Psoas muscle (tissue), 8 donors: ENCODE measurements around the gene HPD. TPM values are rescaled to one million over a fixed set of nuclear protein-coding genes. Genes with fewer than 3 reads are reported as not detected.
"Not testable (repeated sequence)": the region's sequence is repeated elsewhere in the genome, so short reads cannot be mapped to it uniquely, and the experiment has no call there.

Experiments
- ATAC-seq, 4 donors: fragments of 200-7000 bp; cut with Tn5 transposase; one replicate each; pipeline ENCODE4 v1.9.1; 2020; ENCODE audit warnings: moderate library complexity in 3 of 4, mild to moderate bottlenecking in 2 of 4
- DNase-seq, 2 donors: peaks; one replicate each; pipeline ENCODE4 v3.0.0-alpha.2; 2020
- H3K27ac ChIP-seq: fragments of 200-600 bp; one replicate; pipeline ENCODE4 v1.8.0; 2022
- H3K27me3 ChIP-seq, 3 donors: fragments of 200-600 bp in 1 of 3; one replicate each; pipeline versions ENCODE4 v1.6.1 to v1.8.0; 2013 to 2022; ENCODE audit warnings: low read length in 2 of 3, mild to moderate bottlenecking in 2 of 3, moderate library complexity in 1 of 3; ENCODE audit not compliant: insufficient read depth in 3 of 3
- H3K36me3 ChIP-seq, 2 donors: fragments of 200-600 bp in 1 of 2; one replicate each; pipeline versions ENCODE4 v1.6.1 to v1.8.0; 2013 to 2022; ENCODE audit warnings: low read depth in 1 of 2, mild to moderate bottlenecking in 1 of 2, moderate library complexity in 1 of 2; ENCODE audit not compliant: insufficient read depth in 1 of 2
- H3K4me1 ChIP-seq: fragments of 200-600 bp; one replicate; pipeline ENCODE4 v1.8.0; 2022
- H3K4me3 ChIP-seq: fragments of 200-600 bp; one replicate; pipeline ENCODE4 v1.8.0; 2022; ENCODE audit warnings: mild to moderate bottlenecking
- H3K9me3 ChIP-seq: fragments of 200-600 bp; one replicate; pipeline ENCODE4 v1.8.0; 2022
- WGBS, 3 donors: extraction: QIAGEN DNeasy Blood & Tissue Kit; methylation state at CpG; one replicate each; pipeline versions ENCODE4 v1.1.6 to v1.1.7; 2013; 5-methylcytosine and 5-hydroxymethylcytosine counted together
- intact Hi-C, 2 donors: fragments of 100-400 bp; cut with DNase I; formaldehyde crosslinking; loops; one replicate each; pipeline versions ENCODE4 v1.11.0 to v1.14.2; 2022
- polyA plus RNA-seq, 3 donors: library from polyadenylated mRNA; stranded (reverse); fragments of 200-250 nt; gene quantifications; one replicate each; pipeline ENCODE4 v1.2.3, GENCODE V29; 2013
- total RNA-seq, 4 donors: library from RNA; stranded (reverse); fragmentation: NEBNext Ultra II Directional in 2 of 4; extraction: Animal tissue kit (Norgen Biotek cat#: 25700) in 2 of 4; gene quantifications; one replicate each; pipeline versions ENCODE4 v1.2.1 to v1.2.4, GENCODE V29; 2021 to 2023
- TF ChIP-seq, protein P1 (sequence below): fragments of 200-600 bp; IDR thresholded peaks from one replicate; pipeline ENCODE4 v1.8.0; 2022; ENCODE audit warnings: antibody characterized with exemption
- donor health status: healthy with polysubstance abuse.
- donor health status: DM: no; HTN: no; CAD: no; lungs with moderate emphysema.
- donor health status: Bipolar disorder and iron deficiency.
- donor health status: healthy.
- donor health status: DM: yes; HTN: yes; CAD: no.
- donor health status: DM: no; HTN: no; CAD: no.
- donor health status: DM: no; HTN: no; CAD: no.
- donor health status: DM: yes; HTN: yes; CAD: no.

Gene HPD
- total and polyA plus RNA-seq, 7 donors = 0.67 to 3.3 (median 1.6) TPM

GRCh38 chr12:121793838-121794533, 64.7 kb downstream of the HPD start:
- ATAC-seq (peak; percentile 61 to 72 (median 64)), DNase-seq (peak; percentile 91 to 96)
- Histone ChIP-seq H3K27ac (peak overlapping the region; percentile 100), H3K4me1 (peaks cover 50% of the 10 kb centered on the region), H3K36me3 (peaks cover 0 to 14% of the 10 kb centered on the region in 2 donors), H3K27me3 (no peaks in the 10 kb centered on the region), H3K4me3 (peak overlapping the region; percentile 86), H3K9me3 (no peaks in the 10 kb centered on the region)
- 0 to 1% (median 1%) methylated on average over 47 to 59 of the region's 59 CpGs for WGBS, 3 donors
- TF ChIP-seq, protein P1, sequence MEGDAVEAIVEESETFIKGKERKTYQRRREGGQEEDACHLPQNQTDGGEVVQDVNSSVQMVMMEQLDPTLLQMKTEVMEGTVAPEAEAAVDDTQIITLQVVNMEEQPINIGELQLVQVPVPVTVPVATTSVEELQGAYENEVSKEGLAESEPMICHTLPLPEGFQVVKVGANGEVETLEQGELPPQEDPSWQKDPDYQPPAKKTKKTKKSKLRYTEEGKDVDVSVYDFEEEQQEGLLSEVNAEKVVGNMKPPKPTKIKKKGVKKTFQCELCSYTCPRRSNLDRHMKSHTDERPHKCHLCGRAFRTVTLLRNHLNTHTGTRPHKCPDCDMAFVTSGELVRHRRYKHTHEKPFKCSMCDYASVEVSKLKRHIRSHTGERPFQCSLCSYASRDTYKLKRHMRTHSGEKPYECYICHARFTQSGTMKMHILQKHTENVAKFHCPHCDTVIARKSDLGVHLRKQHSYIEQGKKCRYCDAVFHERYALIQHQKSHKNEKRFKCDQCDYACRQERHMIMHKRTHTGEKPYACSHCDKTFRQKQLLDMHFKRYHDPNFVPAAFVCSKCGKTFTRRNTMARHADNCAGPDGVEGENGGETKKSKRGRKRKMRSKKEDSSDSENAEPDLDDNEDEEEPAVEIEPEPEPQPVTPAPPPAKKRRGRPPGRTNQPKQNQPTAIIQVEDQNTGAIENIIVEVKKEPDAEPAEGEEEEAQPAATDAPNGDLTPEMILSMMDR = peak; percentile 99
- intact Hi-C loops = loop anchor here (2.0 to 5.0 kb wide), 3 partner anchors 19 to 97 kb away; no protein-coding TSS in a partner anchor

DNA sequence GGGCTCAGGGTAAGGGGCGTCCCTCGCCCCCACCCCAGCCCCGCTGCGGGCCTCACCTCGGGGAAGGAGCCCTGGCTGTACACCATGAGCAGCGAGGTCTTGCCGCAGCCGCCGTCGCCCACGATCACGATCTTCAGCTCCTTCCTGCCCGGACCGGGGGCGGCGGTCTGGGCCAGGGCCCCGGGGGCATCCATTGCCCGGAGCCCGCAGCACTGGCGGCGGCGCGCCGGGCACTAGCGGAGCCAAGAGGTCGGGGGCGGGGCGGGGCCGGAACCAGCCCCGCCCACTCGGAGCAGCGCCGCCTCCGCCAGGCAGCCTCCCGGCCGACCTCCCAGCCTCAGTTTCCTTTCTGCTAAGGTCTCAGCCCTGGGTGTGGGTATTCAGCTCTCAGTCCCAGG, 65.2 kb downstream of the HPD start, which contains the start of gene RHOF:
Gene RHOF, minus strand, starts transcription at position 249 of the 398 bp plus-strand sequence. Its CDS starts 55 bp downstream, at position 194.
- ATAC-seq = no peak
- 5% methylated on average over 18 to 36 of the region's 36 CpGs for WGBS, 3 donors
- peaks cover 46% of the 10 kb centered on the region for H3K4me1 ChIP-seq
- peak within 1 kb of the TSS; percentile 100 for H3K27ac ChIP-seq
- H3K27me3 ChIP-seq = no peaks in the 10 kb centered on the region
- TF ChIP-seq, protein P1 = no peak
- peak within 1 kb of the TSS; percentile 86 for H3K4me3 ChIP-seq
- H3K36me3 ChIP-seq = peaks cover 0 to 14% of the 10 kb centered on the region in 2 donors
- intact Hi-C loops = loop anchor here in 1 of 2 donors (5.0 kb wide), 1 partner anchor 96 kb away; no protein-coding TSS in a partner anchor
- DNase-seq = no peak
- H3K9me3 ChIP-seq = no peaks in the 10 kb centered on the region

DNA sequence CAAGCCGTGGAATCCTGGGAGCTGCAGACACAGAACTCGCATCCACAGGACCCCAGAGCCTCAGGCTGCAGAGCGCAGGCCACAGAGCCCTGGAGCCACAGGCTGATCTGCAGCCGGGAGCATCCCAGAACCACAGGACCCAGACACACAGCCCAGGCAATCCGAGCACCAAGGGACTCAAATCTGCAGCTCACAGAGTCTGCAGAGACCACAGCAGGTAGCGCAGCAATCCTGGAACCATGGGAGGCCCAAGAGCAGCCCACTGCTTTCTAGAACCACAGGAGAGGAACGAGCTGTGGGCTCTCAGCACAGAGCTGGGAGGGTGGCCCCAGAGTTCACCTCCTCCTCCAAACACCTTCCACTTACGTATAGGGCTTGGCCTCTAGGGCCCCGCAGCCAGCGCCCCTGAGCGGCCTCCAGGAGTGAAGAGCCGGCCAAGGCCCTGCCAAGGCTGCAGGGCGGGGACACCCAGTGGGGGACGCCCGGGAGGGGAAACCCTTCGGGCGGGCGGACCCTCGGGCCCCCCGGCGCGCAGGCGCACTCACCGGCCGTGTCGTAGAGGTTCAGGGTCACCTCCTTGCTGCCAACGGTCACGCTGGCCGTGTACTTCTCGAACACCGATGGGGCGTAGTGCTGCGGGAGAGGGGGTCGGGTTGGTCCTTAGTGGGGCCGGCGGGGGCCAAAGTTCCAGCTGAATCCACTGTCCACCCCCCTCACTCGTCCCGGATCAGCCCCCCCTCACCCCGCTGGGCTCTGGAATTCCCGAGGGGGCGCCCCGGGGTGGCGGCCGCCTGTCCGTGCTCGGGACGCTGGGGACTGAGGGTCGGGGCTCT, 65.8 kb downstream of the HPD start:
- Histone ChIP-seq H3K4me3 (peak overlapping the region; percentile 86), H3K27me3 (no peaks in the 10 kb centered on the region), H3K27ac (peak overlapping the region; percentile 23), H3K9me3 (no peaks in the 10 kb centered on the region), H3K36me3 (peaks cover 0 to 14% of the 10 kb centered on the region in 2 donors), H3K4me1 (peaks cover 42% of the 10 kb centered on the region)
- 51 to 60% (median 52%) methylated on average over 39 to 48 of the region's 48 CpGs for WGBS, 3 donors
- intact Hi-C loops = loop anchor here in 1 of 2 donors (5.0 kb wide), 1 partner anchor 96 kb away; no protein-coding TSS in a partner anchor
- peak in 1 of 2 donors; percentile 69 for DNase-seq
- no peak for ATAC-seq
- TF ChIP-seq, protein P1 = no peak

DNA sequence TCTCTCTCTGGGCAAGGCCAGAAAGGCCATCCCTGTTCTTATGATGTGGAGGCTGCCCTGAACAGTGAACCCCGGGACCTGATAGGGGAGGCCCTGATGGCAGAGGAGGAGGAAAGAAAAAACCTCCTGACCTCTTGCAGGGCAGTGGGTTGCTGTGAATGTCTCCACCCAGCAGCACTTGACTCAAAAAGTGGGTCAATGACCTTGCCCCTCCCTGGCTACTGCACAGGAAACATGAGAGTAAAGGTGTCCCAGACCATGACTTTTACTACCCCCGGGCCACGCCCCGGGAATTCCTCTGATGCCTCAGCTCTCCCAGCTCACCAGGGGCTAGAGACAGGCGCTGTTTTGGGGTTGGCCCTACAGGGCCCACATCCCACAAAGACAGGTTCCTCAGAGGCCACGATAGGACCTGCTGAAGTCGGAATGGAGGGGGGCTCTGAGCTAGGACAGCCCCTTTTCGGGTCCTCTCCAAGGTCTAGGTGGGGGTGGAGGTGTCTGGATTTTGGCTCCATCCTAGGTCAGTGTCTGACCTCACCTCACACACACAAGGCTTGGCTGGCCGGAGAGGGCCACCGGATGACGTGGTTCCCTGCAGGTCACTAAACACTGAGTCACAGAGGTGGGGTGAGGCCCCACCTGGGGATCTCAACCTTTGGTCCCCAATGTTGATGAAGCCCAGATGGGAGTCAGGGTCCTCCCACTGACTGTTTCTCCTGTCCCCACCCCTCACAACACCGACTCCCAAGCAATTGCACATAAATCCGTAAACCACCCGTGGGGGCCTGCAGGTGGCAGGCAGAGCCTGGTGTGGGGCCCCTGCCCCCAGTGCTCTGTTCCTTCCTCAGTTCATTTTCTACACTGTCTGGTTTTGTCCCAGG, 66.7 kb downstream of the HPD start:
- intact Hi-C loops = loop anchor here in 1 of 2 donors (5.0 kb wide), 1 partner anchor 95 kb away; no protein-coding TSS in a partner anchor
- H3K27ac ChIP-seq = no peak overlapping the region
- peaks cover 34% of the 10 kb centered on the region for H3K4me1 ChIP-seq
- H3K9me3 ChIP-seq = no peaks in the 10 kb centered on the region
- H3K4me3 ChIP-seq = no peak overlapping the region
- no peaks in the 10 kb centered on the region for H3K27me3 ChIP-seq
- 75 to 88% (median 79%) methylated on average over 14 of the region's 14 CpGs for WGBS, 3 donors
- peaks cover 0 to 14% of the 10 kb centered on the region in 2 donors for H3K36me3 ChIP-seq
- TF ChIP-seq, protein P1 = no peak
- no peak for ATAC-seq
- DNase-seq = peak in 1 of 2 donors; percentile 47

GRCh38 chr12:121790785-121791184, 67.9 kb downstream of the HPD start:
- H3K4me1 ChIP-seq = peaks cover 23% of the 10 kb centered on the region
- WGBS, 3 donors = 95 to 99% (median 98%) methylated on average over 8 of the region's 8 CpGs

More at GRCh38 chr12:121790785-121791184, 67.9 kb downstream of the HPD start:
- H3K36me3 ChIP-seq, ATAC-seq, H3K4me3 ChIP-seq, H3K27me3 ChIP-seq, H3K27ac ChIP-seq, DNase-seq, H3K9me3 ChIP-seq: not testable (repeated sequence)
- intact Hi-C loops = loop anchor here in 1 of 2 donors (5.0 kb wide), 1 partner anchor 93 kb away; no protein-coding TSS in a partner anchor
